ENCODE measurements around the gene ANXA11.

The ANXA11 gene

GRCh38 chr10:80164596-80164995, 40.7 kb downstream of the ANXA11 start:
- Histone ChIP-seq H3K4me2 (ENCODE audit: low read length) (no peak overlapping the region), H3K4me3 (ENCODE audit: low read length) (no peak overlapping the region), H3K27ac (ENCODE audit: low read depth, low read length) (no peak overlapping the region), H3F3A (ENCODE audit: control insufficient read depth, insufficient read depth) (no peaks in the 10 kb centered on the region), H3K27me3 (ENCODE audit: control insufficient read depth, low read length) (no peaks in the 10 kb centered on the region), H3K9me3 (ENCODE audit: control insufficient read depth, insufficient read depth, low read length) (no peaks in the 10 kb centered on the region), H3K79me2 (ENCODE audit: control insufficient read depth, low read length) (no peaks in the 10 kb centered on the region), H3K9me2 (replicated peaks; ENCODE audit: control insufficient read depth, low read length) (no peaks in the 10 kb centered on the region), H3K36me3 (ENCODE audit: control insufficient read depth, low read length) (peaks cover 34% of the 10 kb centered on the region), H3K4me1 (ENCODE audit: control insufficient read depth, low read length) (no peaks in the 10 kb centered on the region), H4K20me1 (ENCODE audit: control insufficient read depth, insufficient read depth, low read depth, low read length) (no peaks in the 10 kb centered on the region)
- TF ChIP-seq EZH2phosphoT487 (IDR thresholded peaks at IDR 0.05; ENCODE audit: borderline replicate concordance, low read length) (no peak), CTCF (IDR thresholded peaks at IDR 0.05; ENCODE audit: low read depth, low read length, poor library complexity, severe bottlenecking) (no peak)

DNA sequence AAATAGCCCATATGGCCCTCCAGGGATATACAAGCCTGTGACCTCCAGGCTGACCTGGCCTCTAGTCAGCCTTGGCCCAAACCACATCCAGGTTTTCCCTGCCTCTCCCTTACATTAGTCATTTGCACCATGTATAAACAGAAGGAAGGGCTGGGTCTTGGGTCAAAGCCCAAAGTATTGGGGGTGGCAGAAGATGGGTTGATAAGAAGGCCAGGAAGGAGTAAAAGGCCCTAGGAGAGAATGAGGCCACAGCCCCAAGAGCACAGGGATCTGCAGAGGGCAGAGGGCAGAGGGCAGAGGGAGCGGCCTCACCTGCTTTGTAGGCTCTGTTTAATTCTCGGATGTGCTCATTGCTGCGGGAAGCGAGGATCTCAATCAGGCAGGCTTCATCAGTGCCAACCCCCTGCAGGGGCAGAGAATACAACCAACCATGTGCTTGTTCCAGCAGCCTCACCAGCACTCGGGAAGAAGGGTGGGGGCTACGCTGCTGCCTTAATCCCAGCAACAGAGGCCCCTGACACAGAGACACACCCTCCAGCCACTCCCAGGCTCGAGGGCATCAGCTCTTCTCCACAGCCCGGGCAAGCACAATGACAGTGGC, 41.5 kb downstream of the ANXA11 start:
- Histone ChIP-seq H3K27ac (ENCODE audit: low read depth, low read length) (no peak overlapping the region), H3K4me3 (ENCODE audit: low read length) (no peak overlapping the region), H3K27me3 (ENCODE audit: control insufficient read depth, low read length) (no peaks in the 10 kb centered on the region), H4K20me1 (ENCODE audit: control insufficient read depth, insufficient read depth, low read depth, low read length) (no peaks in the 10 kb centered on the region), H3K9me3 (ENCODE audit: control insufficient read depth, insufficient read depth, low read length) (no peaks in the 10 kb centered on the region), H3K4me1 (ENCODE audit: control insufficient read depth, low read length) (no peaks in the 10 kb centered on the region), H3K36me3 (ENCODE audit: control insufficient read depth, low read length) (peaks cover 36% of the 10 kb centered on the region), H3K9me2 (replicated peaks; ENCODE audit: control insufficient read depth, low read length) (no peaks in the 10 kb centered on the region), H3K4me2 (ENCODE audit: low read length) (no peak overlapping the region), H3K79me2 (ENCODE audit: control insufficient read depth, low read length) (no peaks in the 10 kb centered on the region), H3F3A (ENCODE audit: control insufficient read depth, insufficient read depth) (no peaks in the 10 kb centered on the region)
- no peak for TF ChIP-seq CTCF (IDR thresholded peaks at IDR 0.05; ENCODE audit: low read depth, low read length, poor library complexity, severe bottlenecking)
- no peak for TF ChIP-seq EZH2phosphoT487 (IDR thresholded peaks at IDR 0.05; ENCODE audit: borderline replicate concordance, low read length)

DNA sequence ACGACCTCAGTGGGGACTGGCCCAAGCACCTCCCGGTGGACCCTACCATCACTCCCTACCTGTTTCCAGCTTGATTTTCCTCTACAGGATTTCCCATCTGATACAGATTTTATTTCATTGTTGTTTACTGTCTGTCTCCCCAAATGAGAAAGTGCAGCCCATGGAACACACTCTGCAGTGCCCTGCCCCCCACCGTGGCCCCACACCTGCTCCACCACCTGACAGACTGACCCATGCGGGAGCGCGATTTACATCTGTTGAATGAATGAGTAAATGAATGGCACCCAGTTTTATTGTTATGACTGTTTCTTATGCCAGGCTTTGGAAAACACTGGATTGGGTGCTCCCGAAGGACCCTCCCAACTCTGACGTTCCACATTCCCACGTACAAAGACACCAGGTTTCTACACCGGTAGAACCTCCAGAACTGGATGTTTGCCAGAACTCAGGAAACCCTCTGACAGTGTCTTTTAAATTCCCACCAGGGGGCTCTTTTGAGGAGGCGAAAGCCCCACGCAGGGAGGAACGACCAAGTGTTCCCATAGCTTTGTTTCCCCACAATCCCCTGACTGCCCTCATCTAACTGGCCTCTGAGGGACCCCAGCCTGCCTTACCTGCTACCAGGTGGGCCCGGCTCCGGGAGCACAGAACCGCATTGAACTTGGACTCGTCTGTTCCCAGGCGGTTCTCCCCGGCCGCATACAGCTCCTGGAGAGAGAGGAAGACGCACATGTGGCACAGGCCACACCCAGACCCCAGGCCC, 43.8 kb downstream of the ANXA11 start:
- no peak overlapping the region for H3K27ac ChIP-seq (ENCODE audit: low read depth, low read length)
- peaks cover 57% of the 10 kb centered on the region for H3K36me3 ChIP-seq (ENCODE audit: control insufficient read depth, low read length)
- H3K79me2 ChIP-seq (ENCODE audit: control insufficient read depth, low read length), result no peaks in the 10 kb centered on the region
- no peaks in the 10 kb centered on the region for H4K20me1 ChIP-seq (ENCODE audit: control insufficient read depth, insufficient read depth, low read depth, low read length)
- H3K27me3 ChIP-seq (ENCODE audit: control insufficient read depth, low read length), result no peaks in the 10 kb centered on the region
- H3K9me3 ChIP-seq (ENCODE audit: control insufficient read depth, insufficient read depth, low read length), result no peaks in the 10 kb centered on the region
- H3K4me3 ChIP-seq (ENCODE audit: low read length), result no peak overlapping the region
- H3K9me2 ChIP-seq (replicated peaks; ENCODE audit: control insufficient read depth, low read length), result no peaks in the 10 kb centered on the region
- TF ChIP-seq EZH2phosphoT487 (IDR thresholded peaks at IDR 0.05; ENCODE audit: borderline replicate concordance, low read length), result no peak
- peak; percentile 28 for TF ChIP-seq CTCF (IDR thresholded peaks at IDR 0.05; ENCODE audit: low read depth, low read length, poor library complexity, severe bottlenecking)
- H3K4me1 ChIP-seq (ENCODE audit: control insufficient read depth, low read length), result no peaks in the 10 kb centered on the region
- no peak overlapping the region for H3K4me2 ChIP-seq (ENCODE audit: low read length)
- no peaks in the 10 kb centered on the region for H3F3A ChIP-seq (ENCODE audit: control insufficient read depth, insufficient read depth)

Data from DOHH2 (cell line).